22Rv1 (cell line): ENCODE data around the gene TSHZ1.

Experiments used
- H3K27ac ChIP-seq: fragments of 450-650 bp; 2 replicates; pipeline ENCODE4 v1.5.1; 2017
- ZFX ChIP-seq: fragments of 450-650 bp; IDR thresholded peaks from 2 replicates; pipeline ENCODE4 v1.6.1; 2017; ENCODE audit warnings: antibody characterized with exemption, borderline replicate concordance
- TF ChIP-seq, protein P1 (sequence below): fragments of 450-650 bp; IDR thresholded peaks from 2 replicates; pipeline ENCODE4 v1.5.1; 2017; ENCODE audit warnings: mild to moderate bottlenecking

Gene TSHZ1

GRCh38 chr18:75287006-75287405 is 76.4 kb downstream of the TSHZ1 start:
- H3K27ac ChIP-seq: no peak overlapping the region
- TF ChIP-seq, protein P1, sequence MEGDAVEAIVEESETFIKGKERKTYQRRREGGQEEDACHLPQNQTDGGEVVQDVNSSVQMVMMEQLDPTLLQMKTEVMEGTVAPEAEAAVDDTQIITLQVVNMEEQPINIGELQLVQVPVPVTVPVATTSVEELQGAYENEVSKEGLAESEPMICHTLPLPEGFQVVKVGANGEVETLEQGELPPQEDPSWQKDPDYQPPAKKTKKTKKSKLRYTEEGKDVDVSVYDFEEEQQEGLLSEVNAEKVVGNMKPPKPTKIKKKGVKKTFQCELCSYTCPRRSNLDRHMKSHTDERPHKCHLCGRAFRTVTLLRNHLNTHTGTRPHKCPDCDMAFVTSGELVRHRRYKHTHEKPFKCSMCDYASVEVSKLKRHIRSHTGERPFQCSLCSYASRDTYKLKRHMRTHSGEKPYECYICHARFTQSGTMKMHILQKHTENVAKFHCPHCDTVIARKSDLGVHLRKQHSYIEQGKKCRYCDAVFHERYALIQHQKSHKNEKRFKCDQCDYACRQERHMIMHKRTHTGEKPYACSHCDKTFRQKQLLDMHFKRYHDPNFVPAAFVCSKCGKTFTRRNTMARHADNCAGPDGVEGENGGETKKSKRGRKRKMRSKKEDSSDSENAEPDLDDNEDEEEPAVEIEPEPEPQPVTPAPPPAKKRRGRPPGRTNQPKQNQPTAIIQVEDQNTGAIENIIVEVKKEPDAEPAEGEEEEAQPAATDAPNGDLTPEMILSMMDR: no peak
- no peak for TF ChIP-seq ZFX

GRCh38 chr18:75287700-75288099 is 77.1 kb downstream of the TSHZ1 start:
- no peak overlapping the region for H3K27ac ChIP-seq
- no peak for TF ChIP-seq ZFX
- TF ChIP-seq, protein P1: no peak

DNA sequence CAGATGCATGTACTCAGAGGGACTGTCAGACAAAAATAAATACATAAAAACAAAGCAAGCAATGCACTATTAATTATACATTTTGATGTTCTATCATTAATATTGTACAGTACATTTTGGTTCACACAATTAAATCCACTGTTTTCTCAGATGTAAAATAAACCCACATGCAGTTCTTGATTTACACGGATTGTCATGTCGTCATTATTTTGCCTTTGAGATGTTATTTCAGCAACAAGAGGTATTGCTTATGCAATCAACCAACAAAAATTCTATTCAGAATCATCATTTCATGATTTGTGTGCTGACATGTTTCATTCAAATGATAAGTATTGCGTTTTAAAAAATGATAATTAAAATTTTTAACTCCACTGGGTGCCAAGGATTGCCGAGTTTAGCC is 79.2 kb downstream of the TSHZ1 start:
- H3K27ac ChIP-seq: no peak overlapping the region
- TF ChIP-seq, protein P1: no peak
- TF ChIP-seq ZFX: no peak

DNA sequence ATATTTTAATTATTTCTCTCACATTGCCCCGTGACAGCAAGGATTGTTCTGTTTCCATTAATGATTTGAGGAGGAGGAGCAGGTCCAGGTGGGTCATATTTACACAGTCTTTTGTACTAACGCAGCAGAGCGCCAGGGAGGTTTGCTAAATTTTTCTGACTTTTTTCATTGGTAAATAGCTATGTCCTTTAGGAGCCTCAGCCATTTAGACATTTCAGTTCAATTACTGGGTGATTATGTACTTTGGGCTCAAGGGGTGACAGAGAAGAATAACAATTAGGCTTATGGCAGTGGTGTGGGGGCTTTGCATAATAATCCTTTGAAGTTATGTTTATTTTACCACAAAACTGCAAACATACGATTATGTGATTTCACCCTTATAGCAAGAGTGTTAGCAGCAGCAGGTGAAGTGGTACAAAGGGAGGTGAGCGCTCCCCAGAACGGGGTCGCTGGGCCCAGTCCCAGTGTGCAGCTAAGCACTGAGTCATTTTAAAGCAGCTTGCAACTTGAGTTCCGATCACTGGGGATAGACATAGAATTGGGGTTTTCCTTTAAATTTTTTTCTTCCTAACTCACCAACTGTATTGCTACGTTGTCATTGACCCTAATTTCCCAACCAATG is 80.3 kb downstream of the TSHZ1 start:
- H3K27ac ChIP-seq: no peak overlapping the region
- TF ChIP-seq, protein P1: no peak
- no peak for TF ChIP-seq ZFX

DNA sequence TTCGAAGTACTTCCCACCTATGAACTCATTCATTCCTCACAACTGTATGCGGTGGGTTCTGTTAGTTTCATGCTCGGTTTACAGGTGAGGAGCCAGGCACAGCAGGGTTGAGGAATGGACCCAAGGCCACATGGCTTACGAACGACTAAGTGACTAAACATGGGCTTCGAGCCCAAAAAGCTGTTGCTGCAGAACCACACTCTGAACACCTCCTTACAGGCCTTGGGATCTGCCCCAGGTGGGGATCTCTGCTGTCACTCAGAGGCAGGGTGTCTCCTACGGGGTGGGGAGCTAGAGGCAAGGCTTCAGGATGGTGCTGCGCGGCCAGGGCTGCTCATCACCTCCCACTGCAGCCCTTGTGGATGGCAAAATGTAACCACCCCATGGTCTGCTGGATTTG is 80.9 kb downstream of the TSHZ1 start:
- TF ChIP-seq, protein P1: no peak
- TF ChIP-seq ZFX: no peak
- H3K27ac ChIP-seq: no peak overlapping the region

- TF ChIP-seq, protein P1: no peak
- TF ChIP-seq ZFX: no peak
- H3K27ac ChIP-seq: no peak overlapping the region
Measured at GRCh38 chr18:75293591-75293990, 83.0 kb downstream of the TSHZ1 start.

- TF ChIP-seq, protein P1: no peak
- TF ChIP-seq ZFX: no peak
- no peak overlapping the region for H3K27ac ChIP-seq
Measured at GRCh38 chr18:75297731-75298130, 87.1 kb downstream of the TSHZ1 start.
